Measurements from ENCODE around the gene PGLYRP4.

The PGLYRP4 gene

DNA sequence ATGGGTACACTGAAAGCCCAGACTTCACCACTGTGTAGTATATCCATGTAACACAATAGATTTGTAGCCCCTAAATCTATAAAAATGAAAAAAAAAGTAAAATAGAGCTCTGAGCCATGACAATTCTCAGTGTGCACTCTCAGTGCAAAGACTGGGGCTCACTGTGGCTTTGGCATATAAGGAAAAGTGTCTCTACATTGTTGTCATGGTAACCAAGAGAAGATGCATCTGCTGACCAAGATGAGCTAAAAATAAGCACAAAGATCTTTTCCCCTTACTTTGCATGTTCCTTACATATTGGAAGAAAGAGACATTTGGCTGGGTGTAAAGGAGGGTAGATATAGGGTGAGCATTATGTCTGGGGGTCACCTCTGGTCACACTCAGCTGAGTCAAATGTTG, 12.0 kb downstream of the PGLYRP4 start:
- H3K4me2 ChIP-seq (ENCODE audit: low read depth, low read length): no peak overlapping the region
- no peaks in the 10 kb centered on the region for H4K20me1 ChIP-seq (ENCODE audit: insufficient read depth, low read length)
- DNase-seq: peak; percentile 33
- H3K27me3 ChIP-seq (replicated peaks; ENCODE audit: insufficient read depth, low read length): no peaks in the 10 kb centered on the region
- no peak overlapping the region for H3K9ac ChIP-seq (ENCODE audit: low read length)
- H3K27ac ChIP-seq (ENCODE audit: low read length): no peak overlapping the region
- no peaks in the 10 kb centered on the region for H3K9me2 ChIP-seq (replicated peaks; ENCODE audit: insufficient read depth, low read length)
- TF ChIP-seq EZH2phosphoT487 (IDR thresholded peaks at IDR 0.05; ENCODE audit: low read length) (no peak), EZH2 (optimal IDR thresholded peaks at IDR 0.05; ENCODE audit: low read depth, low read length) (no peak)
- TF ChIP-seq, protein P1, sequence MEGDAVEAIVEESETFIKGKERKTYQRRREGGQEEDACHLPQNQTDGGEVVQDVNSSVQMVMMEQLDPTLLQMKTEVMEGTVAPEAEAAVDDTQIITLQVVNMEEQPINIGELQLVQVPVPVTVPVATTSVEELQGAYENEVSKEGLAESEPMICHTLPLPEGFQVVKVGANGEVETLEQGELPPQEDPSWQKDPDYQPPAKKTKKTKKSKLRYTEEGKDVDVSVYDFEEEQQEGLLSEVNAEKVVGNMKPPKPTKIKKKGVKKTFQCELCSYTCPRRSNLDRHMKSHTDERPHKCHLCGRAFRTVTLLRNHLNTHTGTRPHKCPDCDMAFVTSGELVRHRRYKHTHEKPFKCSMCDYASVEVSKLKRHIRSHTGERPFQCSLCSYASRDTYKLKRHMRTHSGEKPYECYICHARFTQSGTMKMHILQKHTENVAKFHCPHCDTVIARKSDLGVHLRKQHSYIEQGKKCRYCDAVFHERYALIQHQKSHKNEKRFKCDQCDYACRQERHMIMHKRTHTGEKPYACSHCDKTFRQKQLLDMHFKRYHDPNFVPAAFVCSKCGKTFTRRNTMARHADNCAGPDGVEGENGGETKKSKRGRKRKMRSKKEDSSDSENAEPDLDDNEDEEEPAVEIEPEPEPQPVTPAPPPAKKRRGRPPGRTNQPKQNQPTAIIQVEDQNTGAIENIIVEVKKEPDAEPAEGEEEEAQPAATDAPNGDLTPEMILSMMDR (IDR thresholded peaks at IDR 0.05; ENCODE audit: low read length): no peak
- no peaks in the 10 kb centered on the region for H3K79me2 ChIP-seq (ENCODE audit: low read length)
- no peak overlapping the region for H2AFZ ChIP-seq (ENCODE audit: low read length)
- H3K36me3 ChIP-seq (replicated peaks; ENCODE audit: insufficient read depth, low read length): no peaks in the 10 kb centered on the region
- no peaks in the 10 kb centered on the region for H3F3A ChIP-seq (ENCODE audit: insufficient read depth, low read length)
- no peaks in the 10 kb centered on the region for H3K9me3 ChIP-seq (replicated peaks; ENCODE audit: insufficient read depth, low read length)
- H3K4me1 ChIP-seq (ENCODE audit: low read length): no peaks in the 10 kb centered on the region
- H3K4me3 ChIP-seq (ENCODE audit: low read length): no peak overlapping the region

GRCh38 chr1:153333902-153334301, 14.7 kb downstream of the PGLYRP4 start:
- no peaks in the 10 kb centered on the region for H3K9me3 ChIP-seq (replicated peaks; ENCODE audit: insufficient read depth, low read length)
- no peaks in the 10 kb centered on the region for H3F3A ChIP-seq (ENCODE audit: insufficient read depth, low read length)
- no peaks in the 10 kb centered on the region for H4K20me1 ChIP-seq (ENCODE audit: insufficient read depth, low read length)
- no peak overlapping the region for H3K4me3 ChIP-seq (ENCODE audit: low read length)
- no peaks in the 10 kb centered on the region for H3K9me2 ChIP-seq (replicated peaks; ENCODE audit: insufficient read depth, low read length)
- TF ChIP-seq EZH2phosphoT487 (IDR thresholded peaks at IDR 0.05; ENCODE audit: low read length): no peak
- TF ChIP-seq, protein P1 (IDR thresholded peaks at IDR 0.05; ENCODE audit: low read length): no peak
- no peak for TF ChIP-seq EZH2 (optimal IDR thresholded peaks at IDR 0.05; ENCODE audit: low read depth, low read length)
- no peak overlapping the region for H3K4me2 ChIP-seq (ENCODE audit: low read depth, low read length)
- no peaks in the 10 kb centered on the region for H3K36me3 ChIP-seq (replicated peaks; ENCODE audit: insufficient read depth, low read length)
- no peaks in the 10 kb centered on the region for H3K79me2 ChIP-seq (ENCODE audit: low read length)
- no peaks in the 10 kb centered on the region for H3K4me1 ChIP-seq (ENCODE audit: low read length)
- H3K27ac ChIP-seq (ENCODE audit: low read length): no peak overlapping the region
- H3K9ac ChIP-seq (ENCODE audit: low read length): no peak overlapping the region
- no peaks in the 10 kb centered on the region for H3K27me3 ChIP-seq (replicated peaks; ENCODE audit: insufficient read depth, low read length)
- H2AFZ ChIP-seq (ENCODE audit: low read length): no peak overlapping the region
- no peak for DNase-seq

GRCh38 chr1:153324912-153325311, 23.7 kb downstream of the PGLYRP4 start:
- DNase-seq: no peak
- Histone ChIP-seq H3K79me2 (ENCODE audit: low read length) (no peaks in the 10 kb centered on the region), H4K20me1 (ENCODE audit: insufficient read depth, low read length) (no peaks in the 10 kb centered on the region), H3K27ac (ENCODE audit: low read length) (no peak overlapping the region), H3K27me3 (replicated peaks; ENCODE audit: insufficient read depth, low read length) (no peaks in the 10 kb centered on the region), H3K36me3 (replicated peaks; ENCODE audit: insufficient read depth, low read length) (no peaks in the 10 kb centered on the region), H2AFZ (ENCODE audit: low read length) (no peak overlapping the region), H3K4me2 (ENCODE audit: low read depth, low read length) (no peak overlapping the region), H3K9ac (ENCODE audit: low read length) (no peak overlapping the region), H3K4me1 (ENCODE audit: low read length) (no peaks in the 10 kb centered on the region), H3K4me3 (ENCODE audit: low read length) (no peak overlapping the region), H3K9me3 (replicated peaks; ENCODE audit: insufficient read depth, low read length) (no peaks in the 10 kb centered on the region), H3F3A (ENCODE audit: insufficient read depth, low read length) (no peaks in the 10 kb centered on the region), H3K9me2 (replicated peaks; ENCODE audit: insufficient read depth, low read length) (no peaks in the 10 kb centered on the region)
- no peak for TF ChIP-seq EZH2phosphoT487 (IDR thresholded peaks at IDR 0.05; ENCODE audit: low read length)
- no peak for TF ChIP-seq EZH2 (optimal IDR thresholded peaks at IDR 0.05; ENCODE audit: low read depth, low read length)
- TF ChIP-seq, protein P1 (IDR thresholded peaks at IDR 0.05; ENCODE audit: low read length): no peak
